Measurements from ENCODE around the gene PFKFB3.

DNA sequence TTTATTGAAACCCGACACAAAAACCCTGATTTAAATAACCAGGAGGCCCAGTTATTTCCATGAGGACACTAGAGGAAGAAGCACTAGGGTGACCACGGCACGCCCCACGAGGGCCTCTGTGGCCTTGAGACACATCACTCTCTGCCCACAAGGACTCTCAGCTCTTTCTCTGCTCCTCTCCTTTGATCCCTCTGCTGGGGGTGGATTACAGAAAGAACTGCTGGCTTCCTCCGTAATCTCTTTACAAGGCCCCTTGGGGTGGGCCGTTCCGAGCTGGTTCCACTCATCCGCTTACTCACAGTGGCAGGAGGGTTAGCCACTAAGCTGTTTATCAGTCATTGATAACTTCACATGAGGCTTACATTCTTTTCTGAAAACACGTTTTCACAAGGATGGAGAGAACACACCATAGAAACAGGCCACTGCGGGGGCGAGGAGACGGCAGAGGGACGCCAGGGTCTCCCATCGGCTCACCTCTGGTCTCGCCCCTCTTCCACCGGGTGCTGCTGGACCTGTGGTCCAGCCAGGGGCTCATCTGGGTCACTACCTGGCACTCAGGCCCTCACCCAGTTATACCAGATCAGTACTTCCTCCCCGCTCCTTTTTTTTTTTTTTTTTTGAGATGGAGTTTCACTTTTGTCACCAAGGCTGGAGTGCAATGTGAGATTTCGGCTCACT, 17.6 kb upstream of the PFKFB3 start:
- TF ChIP-seq SP2 (CRISPR knock-in tag; IDR thresholded peaks at IDR 0.05): no peak
- TF ChIP-seq ZSCAN20 (CRISPR knock-in tag; IDR thresholded peaks at IDR 0.05; ENCODE audit: borderline replicate concordance): no peak
- TF ChIP-seq ZNF549 (CRISPR knock-in tag; IDR thresholded peaks at IDR 0.05): no peak
- no peak for TF ChIP-seq CREM (IDR thresholded peaks at IDR 0.05)
- no peak for TF ChIP-seq CREM (CRISPR knock-in tag; IDR thresholded peaks at IDR 0.05)
- TF ChIP-seq MAFK (conservative IDR thresholded peaks at IDR 0.05 in 1 of 2, IDR thresholded peaks at IDR 0.05 in 1 of 2; ENCODE audit: low read length in 2 of 2): no peak
- no peak for TF ChIP-seq POLR2A (IDR thresholded peaks at IDR 0.05; ENCODE audit: insufficient read depth in 1 of 2, low read depth in 2 of 2, low read length in 2 of 2)
- no peak for TF ChIP-seq ARNTL (CRISPR knock-in tag; IDR thresholded peaks at IDR 0.05)
- no peak for TF ChIP-seq MTF2 (CRISPR knock-in tag; IDR thresholded peaks at IDR 0.05; ENCODE audit: borderline replicate concordance)
- TF ChIP-seq GABPA (IDR thresholded peaks at IDR 0.05; ENCODE audit: low read depth, low read length): no peak
- no peak for TF ChIP-seq GABPA (CRISPR knock-in tag; IDR thresholded peaks at IDR 0.05; ENCODE audit: low read depth)
- TF ChIP-seq, protein P1, sequence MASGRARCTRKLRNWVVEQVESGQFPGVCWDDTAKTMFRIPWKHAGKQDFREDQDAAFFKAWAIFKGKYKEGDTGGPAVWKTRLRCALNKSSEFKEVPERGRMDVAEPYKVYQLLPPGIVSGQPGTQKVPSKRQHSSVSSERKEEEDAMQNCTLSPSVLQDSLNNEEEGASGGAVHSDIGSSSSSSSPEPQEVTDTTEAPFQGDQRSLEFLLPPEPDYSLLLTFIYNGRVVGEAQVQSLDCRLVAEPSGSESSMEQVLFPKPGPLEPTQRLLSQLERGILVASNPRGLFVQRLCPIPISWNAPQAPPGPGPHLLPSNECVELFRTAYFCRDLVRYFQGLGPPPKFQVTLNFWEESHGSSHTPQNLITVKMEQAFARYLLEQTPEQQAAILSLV (CRISPR knock-in tag; IDR thresholded peaks at IDR 0.05; ENCODE audit: borderline replicate concordance): no peak
- TF ChIP-seq ZZZ3 (CRISPR knock-in tag; IDR thresholded peaks at IDR 0.05; ENCODE audit: borderline replicate concordance): no peak
- no peak for TF ChIP-seq JUND (CRISPR knock-in tag; IDR thresholded peaks at IDR 0.05)
